SK-N-SH treated with all-trans-retinoic acid at 6 μM for 48 hours (cell line): ENCODE results near the gene GIMAP7.

Experiments
- ATAC-seq: fragments of 200-7000 bp; cut with Tn5 transposase; 3 replicates; pipeline ENCODE4 v1.9.1; 2020; ENCODE audit warnings: mild to moderate bottlenecking, moderate library complexity
- ARNTL ChIP-seq: fragments of 450-650 bp; formaldehyde crosslinking; IDR thresholded peaks from 2 replicates; pipeline ENCODE4 v1.5.0; 2020; ENCODE audit warnings: low read depth, mild to moderate bottlenecking, moderate library complexity, borderline replicate concordance
- BACH2 ChIP-seq: fragments of 250-450 bp; sonication (Bioruptor Pico); IDR thresholded peaks from 2 replicates; pipeline ENCODE4 v1.9.0; 2021; ENCODE audit warnings: mild to moderate bottlenecking, borderline replicate concordance
- CSDC2 ChIP-seq: fragments of 250-450 bp; sonication (Bioruptor Pico); IDR thresholded peaks from 2 replicates; pipeline ENCODE4 v1.5.0; 2020; ENCODE audit warnings: mild to moderate bottlenecking, moderate library complexity
- ESRRG ChIP-seq: fragments of 250-450 bp; sonication (Bioruptor Pico); IDR thresholded peaks from 2 replicates; pipeline ENCODE4 v1.6.1; 2021; ENCODE audit warnings: mild to moderate bottlenecking
- GLIS3 ChIP-seq: fragments of 250-450 bp; sonication (Bioruptor Pico); IDR thresholded peaks from 2 replicates; pipeline ENCODE4 v1.5.0; 2020; ENCODE audit warnings: mild to moderate bottlenecking, moderate library complexity
- ISL1 ChIP-seq: fragments of 250-450 bp; sonication (Bioruptor Pico); IDR thresholded peaks from 2 replicates; pipeline ENCODE4 v2.1.2; 2022; ENCODE audit warnings: mild to moderate bottlenecking, moderate library complexity
- OSR1 ChIP-seq: fragments of 250-450 bp; sonication (Bioruptor Pico); IDR thresholded peaks from 2 replicates; pipeline ENCODE4 v1.8.0; 2022; ENCODE audit warnings: moderate library complexity, mild to moderate bottlenecking, inconsistent platforms
- PPARA ChIP-seq: fragments of 250-450 bp; sonication (Bioruptor Pico); IDR thresholded peaks from 2 replicates; pipeline ENCODE4 v1.5.0; 2020; ENCODE audit warnings: mild to moderate bottlenecking, borderline replicate concordance
- SNAI2 ChIP-seq: fragments of 250-450 bp; sonication (Bioruptor Pico); IDR thresholded peaks from 2 replicates; pipeline ENCODE4 v1.5.0; 2020; ENCODE audit warnings: mild to moderate bottlenecking, moderate library complexity
- TCF4 ChIP-seq: fragments of 250-450 bp; sonication (Bioruptor Pico); IDR thresholded peaks from 2 replicates; pipeline ENCODE4 v1.8.0; 2021; ENCODE audit warnings: mild to moderate bottlenecking, moderate library complexity, borderline replicate concordance
- TOX ChIP-seq: fragments of 250-450 bp; sonication (Bioruptor Pico); IDR thresholded peaks from 2 replicates; pipeline ENCODE4 v1.8.0; 2021; ENCODE audit warnings: mild to moderate bottlenecking, moderate library complexity, borderline replicate concordance
- ZC3H10 ChIP-seq: fragments of 250-450 bp; sonication (Bioruptor Pico); IDR thresholded peaks from 2 replicates; pipeline ENCODE4 v1.5.1; 2021; ENCODE audit warnings: mild to moderate bottlenecking, moderate library complexity
- ZFP3 ChIP-seq: fragments of 250-450 bp; sonication (Bioruptor Pico); IDR thresholded peaks from 2 replicates; pipeline ENCODE4 v1.5.0; 2020; ENCODE audit warnings: mild to moderate bottlenecking, moderate library complexity
- ZFP30 ChIP-seq: fragments of 450-650 bp; formaldehyde crosslinking; IDR thresholded peaks from 2 replicates; pipeline ENCODE4 v1.5.0; 2022; ENCODE audit warnings: mild to moderate bottlenecking, moderate library complexity
- ZNF565 ChIP-seq: fragments of 450-650 bp; formaldehyde crosslinking; conservative IDR thresholded peaks from 2 replicates; pipeline ENCODE4 v1.5.0; 2020; ENCODE audit warnings: low read depth, mild to moderate bottlenecking, moderate library complexity
- ZNF70 ChIP-seq: fragments of 450-650 bp; formaldehyde crosslinking; IDR thresholded peaks from 2 replicates; pipeline ENCODE4 v1.5.0; 2020; ENCODE audit warnings: mild to moderate bottlenecking, moderate library complexity
- ZNF8 ChIP-seq: fragments of 450-650 bp; formaldehyde crosslinking; IDR thresholded peaks from 2 replicates; pipeline ENCODE4 v1.5.0; 2020; ENCODE audit warnings: mild to moderate bottlenecking, moderate library complexity
- TF ChIP-seq, protein P1 (sequence below): fragments of 250-450 bp; sonication (Bioruptor Pico); IDR thresholded peaks from 2 replicates; pipeline ENCODE4 v1.5.1; 2020; ENCODE audit warnings: low read depth, mild to moderate bottlenecking, moderate library complexity
- TF ChIP-seq, protein P2 (sequence below): fragments of 250-450 bp; sonication (Bioruptor Pico); IDR thresholded peaks from 2 replicates; pipeline ENCODE4 v1.8.0; 2021; ENCODE audit warnings: low read depth, mild to moderate bottlenecking, moderate library complexity, borderline replicate concordance
- TF ChIP-seq, protein P3 (sequence below): fragments of 250-450 bp; sonication (Bioruptor Pico); IDR thresholded peaks from 2 replicates; pipeline ENCODE4 v1.8.0; 2020; ENCODE audit warnings: mild to moderate bottlenecking, moderate library complexity, borderline replicate concordance
- TF ChIP-seq, protein P4 (sequence below): fragments of 250-450 bp; sonication (Bioruptor Pico); IDR thresholded peaks from 2 replicates; pipeline ENCODE4 v1.5.0; 2020; ENCODE audit warnings: mild to moderate bottlenecking, moderate library complexity
- TF ChIP-seq, protein P5 (sequence below): fragments of 250-450 bp; sonication (Bioruptor Pico); IDR thresholded peaks from 2 replicates; pipeline ENCODE4 v1.5.1; 2021; ENCODE audit warnings: mild to moderate bottlenecking, moderate library complexity

The GIMAP7 gene

DNA sequence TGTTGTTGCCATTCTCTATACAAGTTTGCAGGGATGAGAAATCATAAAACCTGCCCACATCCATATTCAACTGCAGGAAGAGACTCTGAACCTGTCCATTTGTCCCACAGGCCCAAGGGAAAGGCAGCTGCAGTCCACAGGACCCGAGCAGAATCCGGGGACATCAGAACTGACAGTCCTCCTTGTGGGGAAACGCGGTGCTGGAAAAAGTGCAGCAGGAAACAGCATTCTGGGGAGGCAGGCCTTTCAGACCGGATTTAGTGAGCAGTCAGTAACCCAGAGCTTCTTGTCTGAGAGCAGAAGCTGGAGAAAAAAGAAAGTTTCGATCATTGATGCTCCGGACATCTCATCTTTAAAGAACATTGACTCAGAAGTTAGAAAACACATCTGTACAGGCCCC lies 40.8 kb upstream of the GIMAP7 start (continued):
- TF ChIP-seq PPARA (CRISPR knock-in tag): no peak

DNA sequence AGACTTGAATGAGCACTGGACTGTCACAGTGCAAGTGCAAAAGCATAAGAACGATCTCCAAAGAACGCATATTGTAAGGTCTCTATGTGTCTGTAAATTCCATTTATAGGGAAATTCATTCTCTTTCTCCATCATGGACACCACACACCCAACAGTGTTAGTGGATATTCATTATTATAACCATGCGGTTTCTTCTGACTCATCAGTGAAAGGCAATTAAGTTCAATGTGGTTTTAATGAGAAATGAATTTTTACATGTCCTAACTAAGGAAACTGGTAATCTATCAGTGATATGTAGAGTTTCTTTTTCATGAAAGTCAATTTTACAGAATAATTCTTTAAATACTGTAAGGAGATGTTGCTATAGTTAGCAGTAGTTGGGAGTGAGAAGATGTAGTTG lies 38.4 kb upstream of the GIMAP7 start:
- no peak for TF ChIP-seq OSR1 (CRISPR knock-in tag)
- TF ChIP-seq, protein P1, sequence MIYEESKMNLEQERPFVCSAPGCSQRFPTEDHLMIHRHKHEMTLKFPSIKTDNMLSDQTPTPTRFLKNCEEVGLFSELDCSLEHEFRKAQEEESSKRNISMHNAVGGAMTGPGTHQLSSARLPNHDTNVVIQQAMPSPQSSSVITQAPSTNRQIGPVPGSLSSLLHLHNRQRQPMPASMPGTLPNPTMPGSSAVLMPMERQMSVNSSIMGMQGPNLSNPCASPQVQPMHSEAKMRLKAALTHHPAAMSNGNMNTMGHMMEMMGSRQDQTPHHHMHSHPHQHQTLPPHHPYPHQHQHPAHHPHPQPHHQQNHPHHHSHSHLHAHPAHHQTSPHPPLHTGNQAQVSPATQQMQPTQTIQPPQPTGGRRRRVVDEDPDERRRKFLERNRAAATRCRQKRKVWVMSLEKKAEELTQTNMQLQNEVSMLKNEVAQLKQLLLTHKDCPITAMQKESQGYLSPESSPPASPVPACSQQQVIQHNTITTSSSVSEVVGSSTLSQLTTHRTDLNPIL (CRISPR knock-in tag): no peak
- TF ChIP-seq, protein P2, sequence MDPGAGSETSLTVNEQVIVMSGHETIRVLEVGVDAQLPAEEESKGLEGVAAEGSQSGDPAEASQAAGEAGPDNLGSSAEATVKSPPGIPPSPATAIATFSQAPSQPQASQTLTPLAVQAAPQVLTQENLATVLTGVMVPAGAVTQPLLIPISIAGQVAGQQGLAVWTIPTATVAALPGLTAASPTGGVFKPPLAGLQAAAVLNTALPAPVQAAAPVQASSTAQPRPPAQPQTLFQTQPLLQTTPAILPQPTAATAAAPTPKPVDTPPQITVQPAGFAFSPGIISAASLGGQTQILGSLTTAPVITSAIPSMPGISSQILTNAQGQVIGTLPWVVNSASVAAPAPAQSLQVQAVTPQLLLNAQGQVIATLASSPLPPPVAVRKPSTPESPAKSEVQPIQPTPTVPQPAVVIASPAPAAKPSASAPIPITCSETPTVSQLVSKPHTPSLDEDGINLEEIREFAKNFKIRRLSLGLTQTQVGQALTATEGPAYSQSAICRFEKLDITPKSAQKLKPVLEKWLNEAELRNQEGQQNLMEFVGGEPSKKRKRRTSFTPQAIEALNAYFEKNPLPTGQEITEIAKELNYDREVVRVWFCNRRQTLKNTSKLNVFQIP (CRISPR knock-in tag): no peak
- TF ChIP-seq ARNTL (CRISPR knock-in tag): no peak
- no peak for TF ChIP-seq ZNF70 (CRISPR knock-in tag)
- TF ChIP-seq, protein P3, sequence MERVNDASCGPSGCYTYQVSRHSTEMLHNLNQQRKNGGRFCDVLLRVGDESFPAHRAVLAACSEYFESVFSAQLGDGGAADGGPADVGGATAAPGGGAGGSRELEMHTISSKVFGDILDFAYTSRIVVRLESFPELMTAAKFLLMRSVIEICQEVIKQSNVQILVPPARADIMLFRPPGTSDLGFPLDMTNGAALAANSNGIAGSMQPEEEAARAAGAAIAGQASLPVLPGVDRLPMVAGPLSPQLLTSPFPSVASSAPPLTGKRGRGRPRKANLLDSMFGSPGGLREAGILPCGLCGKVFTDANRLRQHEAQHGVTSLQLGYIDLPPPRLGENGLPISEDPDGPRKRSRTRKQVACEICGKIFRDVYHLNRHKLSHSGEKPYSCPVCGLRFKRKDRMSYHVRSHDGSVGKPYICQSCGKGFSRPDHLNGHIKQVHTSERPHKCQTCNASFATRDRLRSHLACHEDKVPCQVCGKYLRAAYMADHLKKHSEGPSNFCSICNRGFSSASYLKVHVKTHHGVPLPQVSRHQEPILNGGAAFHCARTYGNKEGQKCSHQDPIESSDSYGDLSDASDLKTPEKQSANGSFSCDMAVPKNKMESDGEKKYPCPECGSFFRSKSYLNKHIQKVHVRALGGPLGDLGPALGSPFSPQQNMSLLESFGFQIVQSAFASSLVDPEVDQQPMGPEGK (CRISPR knock-in tag): no peak
- ATAC-seq: no peak

DNA sequence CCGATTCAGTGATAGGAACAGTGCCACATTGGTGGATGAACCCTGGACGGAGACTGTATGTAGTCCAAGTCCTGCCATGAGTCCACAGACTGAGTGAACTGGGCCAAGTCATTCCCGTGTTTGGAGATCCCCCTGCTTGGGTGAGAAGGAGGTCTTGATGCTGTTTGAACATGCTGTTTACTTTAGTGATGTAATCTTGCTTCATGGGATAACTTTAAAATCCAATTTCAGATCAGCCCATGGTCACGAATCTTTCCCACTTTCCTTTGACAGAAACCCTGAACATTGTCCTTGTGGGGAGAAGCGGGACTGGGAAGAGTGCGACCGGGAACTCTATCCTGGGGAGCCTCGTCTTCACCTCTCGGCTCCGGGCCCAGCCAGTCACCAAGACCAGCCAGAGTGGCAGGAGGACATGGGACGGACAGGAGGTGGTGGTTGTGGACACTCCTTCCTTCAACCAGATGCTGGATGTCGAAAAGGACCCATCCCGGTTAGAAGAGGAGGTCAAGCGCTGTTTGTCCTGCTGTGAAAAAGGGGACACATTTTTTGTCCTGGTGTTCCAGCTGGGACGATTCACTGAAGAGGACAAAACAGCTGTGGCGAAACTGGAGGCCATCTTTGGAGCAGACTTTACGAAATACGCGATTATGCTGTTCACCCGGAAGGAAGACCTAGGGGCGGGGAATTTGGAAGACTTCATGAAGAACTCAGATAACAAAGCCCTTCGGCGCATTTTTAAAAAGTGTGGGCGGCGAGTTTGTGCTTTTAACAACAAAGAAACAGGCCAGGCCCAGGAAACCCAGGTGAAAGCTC lies 37.6 kb upstream of the GIMAP7 start:
- TF ChIP-seq ZFP3 (CRISPR knock-in tag) (no peak), CSDC2 (CRISPR knock-in tag) (no peak), ZNF70 (CRISPR knock-in tag) (no peak), ZFP30 (no peak), ISL1 (CRISPR knock-in tag) (no peak), TCF4 (CRISPR knock-in tag) (no peak), ZNF565 (CRISPR knock-in tag) (no peak), ESRRG (no peak), PPARA (CRISPR knock-in tag) (no peak), ZNF8 (CRISPR knock-in tag) (no peak), ZC3H10 (CRISPR knock-in tag) (no peak), OSR1 (CRISPR knock-in tag) (no peak), BACH2 (no peak), SNAI2 (no peak), TOX (CRISPR knock-in tag) (no peak), GLIS3 (CRISPR knock-in tag) (no peak)
- TF ChIP-seq, protein P3 (CRISPR knock-in tag): no peak
- TF ChIP-seq, protein P4, sequence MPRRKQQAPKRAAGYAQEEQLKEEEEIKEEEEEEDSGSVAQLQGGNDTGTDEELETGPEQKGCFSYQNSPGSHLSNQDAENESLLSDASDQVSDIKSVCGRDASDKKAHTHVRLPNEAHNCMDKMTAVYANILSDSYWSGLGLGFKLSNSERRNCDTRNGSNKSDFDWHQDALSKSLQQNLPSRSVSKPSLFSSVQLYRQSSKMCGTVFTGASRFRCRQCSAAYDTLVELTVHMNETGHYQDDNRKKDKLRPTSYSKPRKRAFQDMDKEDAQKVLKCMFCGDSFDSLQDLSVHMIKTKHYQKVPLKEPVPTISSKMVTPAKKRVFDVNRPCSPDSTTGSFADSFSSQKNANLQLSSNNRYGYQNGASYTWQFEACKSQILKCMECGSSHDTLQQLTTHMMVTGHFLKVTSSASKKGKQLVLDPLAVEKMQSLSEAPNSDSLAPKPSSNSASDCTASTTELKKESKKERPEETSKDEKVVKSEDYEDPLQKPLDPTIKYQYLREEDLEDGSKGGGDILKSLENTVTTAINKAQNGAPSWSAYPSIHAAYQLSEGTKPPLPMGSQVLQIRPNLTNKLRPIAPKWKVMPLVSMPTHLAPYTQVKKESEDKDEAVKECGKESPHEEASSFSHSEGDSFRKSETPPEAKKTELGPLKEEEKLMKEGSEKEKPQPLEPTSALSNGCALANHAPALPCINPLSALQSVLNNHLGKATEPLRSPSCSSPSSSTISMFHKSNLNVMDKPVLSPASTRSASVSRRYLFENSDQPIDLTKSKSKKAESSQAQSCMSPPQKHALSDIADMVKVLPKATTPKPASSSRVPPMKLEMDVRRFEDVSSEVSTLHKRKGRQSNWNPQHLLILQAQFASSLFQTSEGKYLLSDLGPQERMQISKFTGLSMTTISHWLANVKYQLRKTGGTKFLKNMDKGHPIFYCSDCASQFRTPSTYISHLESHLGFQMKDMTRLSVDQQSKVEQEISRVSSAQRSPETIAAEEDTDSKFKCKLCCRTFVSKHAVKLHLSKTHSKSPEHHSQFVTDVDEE (CRISPR knock-in tag): no peak
- TF ChIP-seq, protein P5, sequence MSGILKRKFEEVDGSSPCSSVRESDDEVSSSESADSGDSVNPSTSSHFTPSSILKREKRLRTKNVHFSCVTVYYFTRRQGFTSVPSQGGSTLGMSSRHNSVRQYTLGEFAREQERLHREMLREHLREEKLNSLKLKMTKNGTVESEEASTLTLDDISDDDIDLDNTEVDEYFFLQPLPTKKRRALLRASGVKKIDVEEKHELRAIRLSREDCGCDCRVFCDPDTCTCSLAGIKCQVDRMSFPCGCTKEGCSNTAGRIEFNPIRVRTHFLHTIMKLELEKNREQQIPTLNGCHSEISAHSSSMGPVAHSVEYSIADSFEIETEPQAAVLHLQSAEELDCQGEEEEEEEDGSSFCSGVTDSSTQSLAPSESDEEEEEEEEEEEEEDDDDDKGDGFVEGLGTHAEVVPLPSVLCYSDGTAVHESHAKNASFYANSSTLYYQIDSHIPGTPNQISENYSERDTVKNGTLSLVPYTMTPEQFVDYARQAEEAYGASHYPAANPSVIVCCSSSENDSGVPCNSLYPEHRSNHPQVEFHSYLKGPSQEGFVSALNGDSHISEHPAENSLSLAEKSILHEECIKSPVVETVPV (CRISPR knock-in tag): no peak
- TF ChIP-seq, protein P2 (CRISPR knock-in tag): no peak
- ATAC-seq: no peak
